ENCODE data around the gene PRKAG1. TPM values are rescaled to one million over a fixed set of nuclear protein-coding genes. Genes with fewer than 3 reads are reported as not detected.

The PRKAG1 gene
- total and polyA plus RNA-seq, 11 donors, result 72.0 to 107 (median 97.9) TPM

- TF ChIP-seq POLR2A (IDR thresholded peaks at IDR 0.05) (no peak), CTCF (IDR thresholded peaks at IDR 0.05) (peak in 4 of 12 donors; percentile 15 to 29 (median 16))
- ATAC-seq, result no peak
- peaks cover 0 to 36% (median 25%) of the 10 kb centered on the region in 12 donors for H3K4me1 ChIP-seq
- peak in 2 of 5 donors; percentile 31 to 55 for DNase-seq
- H3K36me3 ChIP-seq, result peaks cover 0 to 42% (median 39%) of the 10 kb centered on the region in 9 donors
- H3K4me3 ChIP-seq, result peak overlapping the region in 8 of 12 donors; percentile 74 to 90 (median 82)
- 69 to 73% (median 71%) methylated on average over 10 of the region's 10 CpGs for whole genome bisulfite sequencing, 4 donors
- H3K9me3 ChIP-seq, result no peaks in the 10 kb centered on the region
- H3K27me3 ChIP-seq, result no peaks in the 10 kb centered on the region
- intact Hi-C loops (cut with DNase I), result loop anchor here in 4 of 10 donors (2.0 to 5.0 kb wide), 2 partner anchors 38 to 41 kb away; partner anchors contain the start of gene KMT2D (in 1 of the 4)
- peak overlapping the region; percentile 78 to 99 (median 95) for H3K27ac ChIP-seq
These were observed 1.1 kb upstream of the PRKAG1 start for GRCh38 chr12:49019443-49020324.

- ATAC-seq (peak in 2 of 4 donors; percentile 1 to 15), DNase-seq (peak in 1 of 5 donors; percentile 17)
- peak overlapping the region; percentile 63 to 98 (median 82) for H3K4me3 ChIP-seq
- TF ChIP-seq POLR2A (IDR thresholded peaks at IDR 0.05), result no peak
- no peak for TF ChIP-seq CTCF (IDR thresholded peaks at IDR 0.05)
- H3K4me1 ChIP-seq, result peaks cover 0 to 41% (median 28%) of the 10 kb centered on the region in 12 donors
- 5 to 10% (median 8%) methylated on average over 8 of the region's 8 CpGs for WGBS, 4 donors
- peak overlapping the region; percentile 78 to 99 (median 95) for H3K27ac ChIP-seq
- H3K36me3 ChIP-seq, result peaks cover 0 to 36% (median 33%) of the 10 kb centered on the region in 9 donors
- H3K27me3 ChIP-seq, result no peaks in the 10 kb centered on the region
- H3K9me3 ChIP-seq, result no peaks in the 10 kb centered on the region
- intact Hi-C loops (cut with DNase I), result loop anchor here in 3 of 10 donors (2.0 to 5.0 kb wide), 2 partner anchors 38 to 42 kb away; partner anchors contain the start of gene KMT2D (in 1 of the 3)
These were observed 499 bp upstream of the PRKAG1 start for GRCh38 chr12:49019120-49019430.

GRCh38 chr12:49017891-49018260, 700 bp downstream of the PRKAG1 start:
- Histone ChIP-seq H3K27ac (peak overlapping the region; percentile 78 to 99 (median 95)), H3K36me3 (peaks cover 0 to 27% (median 23%) of the 10 kb centered on the region in 9 donors), H3K4me3 (peak overlapping the region; percentile 63 to 98 (median 82)), H3K27me3 (no peaks in the 10 kb centered on the region), H3K9me3 (no peaks in the 10 kb centered on the region), H3K4me1 (peaks cover 0 to 48% (median 29%) of the 10 kb centered on the region in 12 donors)
- DNase-seq (peak; percentile 57 to 84 (median 68)), ATAC-seq (peak; percentile 42 to 68 (median 60))
- intact Hi-C loops (cut with DNase I), result loop anchor here in 3 of 10 donors (2.0 to 5.0 kb wide), 3 partner anchors 21 to 43 kb away; partner anchors contain the start of gene KMT2D (in 1 of the 3)
- TF ChIP-seq CTCF (IDR thresholded peaks at IDR 0.05) (no peak), POLR2A (IDR thresholded peaks at IDR 0.05) (no peak)
- 0 to 1% (median 1%) methylated on average over 7 to 8 of the region's 8 CpGs for WGBS, 4 donors

- DNase-seq, result no peak
- TF ChIP-seq CTCF (IDR thresholded peaks at IDR 0.05), result no peak
- TF ChIP-seq POLR2A (IDR thresholded peaks at IDR 0.05), result no peak
- H3K36me3 ChIP-seq, result peaks cover 0 to 31% (median 28%) of the 10 kb centered on the region in 9 donors
- ATAC-seq, result no peak
- H3K27ac ChIP-seq, result no peak overlapping the region
- H3K9me3 ChIP-seq, result no peaks in the 10 kb centered on the region
- intact Hi-C loops (cut with DNase I), result loop anchor here in 2 of 10 donors (5.0 kb wide), 1 partner anchor 42 kb away; no protein-coding TSS in a partner anchor
- H3K27me3 ChIP-seq, result no peaks in the 10 kb centered on the region
- peaks cover 0 to 48% (median 29%) of the 10 kb centered on the region in 12 donors for H3K4me1 ChIP-seq
- no peak overlapping the region for H3K4me3 ChIP-seq
- WGBS, 4 donors, result 79 to 97% (median 94%) methylated on average over 1 of the region's 1 CpG
These were observed 3.4 kb downstream of the PRKAG1 start for GRCh38 chr12:49015196-49015595.

All from heart left ventricle (tissue), 16 donors.